Activated CD4-positive, alpha-beta memory T cell treated with anti-CD3 and anti-CD28 coated beads for 36 hours (primary cell): ENCODE measurements around the gene TMPRSS4. TPM values are rescaled to one million over a fixed set of nuclear protein-coding genes. Genes with fewer than 3 reads are reported as not detected.

ENCODE experiments used
- CTCF ChIA-PET: fragments of 350-600 bp; sonication (Branson Sonifier 250); formaldehyde crosslinking; loops from one replicate; lab custom pipeline; 2021; ENCODE audit warnings: antibody characterized with exemption, inconsistent platforms; lab: Charles Lee
- POLR2A ChIA-PET: fragments of 350-600 bp; sonication (Branson Sonifier 250); formaldehyde crosslinking; loops from one replicate; lab custom pipeline; 2021; ENCODE audit warnings: antibody characterized with exemption; lab: Charles Lee
- DNase-seq: peaks from one replicate; pipeline ENCODE4 v3.0.0-alpha.2; 2020
- H3K27ac Mint-ChIP-seq: one replicate; pipeline ENCODE4 v1.8.0; 2021; ENCODE audit warnings: mixed read lengths
- H3K27me3 Mint-ChIP-seq: one replicate; pipeline ENCODE4 v1.8.0; 2021; ENCODE audit warnings: mixed read lengths
- H3K36me3 Mint-ChIP-seq: one replicate; pipeline ENCODE4 v1.8.0; 2021; ENCODE audit warnings: mixed read lengths
- H3K4me1 Mint-ChIP-seq: one replicate; pipeline ENCODE4 v1.8.0; 2021; ENCODE audit warnings: low read depth, mixed read lengths
- H3K4me3 Mint-ChIP-seq: one replicate; pipeline ENCODE4 v1.8.0; 2021; ENCODE audit warnings: mild to moderate bottlenecking, mixed read lengths
- H3K9me3 Mint-ChIP-seq: one replicate; pipeline ENCODE4 v1.8.0; 2021; ENCODE audit warnings: mixed read lengths
- intact Hi-C: fragments of 100-400 bp; cut with micrococcal nuclease; formaldehyde crosslinking; loops from one replicate; pipeline ENCODE4 v1.15.1; 2023
- total RNA-seq, 2 experiments: library from RNA; stranded (reverse); gene quantifications; one replicate each; pipeline ENCODE4 v1.2.3, GENCODE V29; 2021

The TMPRSS4 gene, protein sequence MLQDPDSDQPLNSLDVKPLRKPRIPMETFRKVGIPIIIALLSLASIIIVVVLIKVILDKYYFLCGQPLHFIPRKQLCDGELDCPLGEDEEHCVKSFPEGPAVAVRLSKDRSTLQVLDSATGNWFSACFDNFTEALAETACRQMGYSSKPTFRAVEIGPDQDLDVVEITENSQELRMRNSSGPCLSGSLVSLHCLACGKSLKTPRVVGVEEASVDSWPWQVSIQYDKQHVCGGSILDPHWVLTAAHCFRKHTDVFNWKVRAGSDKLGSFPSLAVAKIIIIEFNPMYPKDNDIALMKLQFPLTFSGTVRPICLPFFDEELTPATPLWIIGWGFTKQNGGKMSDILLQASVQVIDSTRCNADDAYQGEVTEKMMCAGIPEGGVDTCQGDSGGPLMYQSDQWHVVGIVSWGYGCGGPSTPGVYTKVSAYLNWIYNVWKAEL
- not detected for total RNA-seq

DNA sequence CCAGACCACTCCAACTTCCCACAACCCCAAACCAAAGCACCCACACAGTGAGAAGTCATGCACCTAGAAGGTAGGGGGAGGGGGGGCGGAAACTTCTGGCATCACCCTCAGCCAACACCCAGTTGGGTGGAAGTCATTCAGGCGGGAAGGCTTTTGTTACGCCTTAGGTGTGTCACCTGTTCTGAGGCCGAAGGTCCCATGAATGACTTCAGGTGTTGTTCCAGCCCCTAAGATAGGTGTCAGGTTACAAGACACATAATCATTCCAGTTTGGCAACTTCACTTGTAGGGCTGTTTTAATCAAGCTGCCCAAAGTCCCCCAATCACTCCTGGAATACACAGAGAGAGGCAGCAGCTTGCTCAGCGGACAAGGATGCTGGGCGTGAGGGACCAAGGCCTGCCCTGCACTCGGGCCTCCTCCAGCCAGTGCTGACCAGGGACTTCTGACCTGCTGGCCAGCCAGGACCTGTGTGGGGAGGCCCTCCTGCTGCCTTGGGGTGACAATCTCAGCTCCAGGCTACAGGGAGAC, at the start of gene TMPRSS4:
Gene TMPRSS4 (plus strand): TSS at position 325 of the 528 bp plus-strand sequence. CDS start 225 bp downstream, outside the sequence.
- CTCF ChIA-PET = no interaction called here
- Mint-ChIP-seq H3K4me3 (no peak within 1 kb of the TSS), H3K9me3 (no peaks in the 10 kb centered on the region), H3K27me3 (peaks cover 7% of the 10 kb centered on the region), H3K4me1 (no peaks in the 10 kb centered on the region), H3K36me3 (no peaks in the 10 kb centered on the region), H3K27ac (no peak within 1 kb of the TSS)
- intact Hi-C loops = no loop called here
- no peak for DNase-seq
- POLR2A ChIA-PET = no interaction called here

DNA sequence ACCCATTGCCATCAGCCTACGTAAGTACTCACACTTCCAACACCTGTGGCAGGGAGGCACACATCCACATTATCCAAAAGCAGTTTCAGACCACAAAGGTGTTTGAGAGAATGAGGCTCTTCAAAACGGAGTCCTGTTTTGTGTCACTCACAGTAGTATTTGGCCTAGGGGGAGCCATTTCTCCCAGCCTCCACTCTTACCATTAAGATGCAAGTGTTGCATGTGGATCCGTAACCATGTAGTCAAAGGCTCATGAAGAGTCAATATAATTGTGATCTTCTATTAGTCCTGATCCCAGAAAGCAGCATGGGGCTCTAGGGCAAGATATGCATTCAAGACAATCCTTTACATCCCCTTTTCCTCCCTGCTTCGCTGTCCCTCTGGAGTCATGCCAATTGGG, 49.2 kb upstream of the TMPRSS4 start:
- H3K4me1 Mint-ChIP-seq = peaks cover 28% of the 10 kb centered on the region
- peaks cover 3% of the 10 kb centered on the region for H3K9me3 Mint-ChIP-seq
- CTCF ChIA-PET = interaction anchor here (1.2 kb wide), 1 partner anchor 25 kb away, joined by 4 read pairs; no protein-coding TSS in a partner anchor
- H3K4me3 Mint-ChIP-seq = no peak overlapping the region
- no peaks in the 10 kb centered on the region for H3K27me3 Mint-ChIP-seq
- H3K27ac Mint-ChIP-seq = no peak overlapping the region
- intact Hi-C loops = no loop called here
- POLR2A ChIA-PET = no interaction called here
- DNase-seq = no peak
- no peaks in the 10 kb centered on the region for H3K36me3 Mint-ChIP-seq

DNA sequence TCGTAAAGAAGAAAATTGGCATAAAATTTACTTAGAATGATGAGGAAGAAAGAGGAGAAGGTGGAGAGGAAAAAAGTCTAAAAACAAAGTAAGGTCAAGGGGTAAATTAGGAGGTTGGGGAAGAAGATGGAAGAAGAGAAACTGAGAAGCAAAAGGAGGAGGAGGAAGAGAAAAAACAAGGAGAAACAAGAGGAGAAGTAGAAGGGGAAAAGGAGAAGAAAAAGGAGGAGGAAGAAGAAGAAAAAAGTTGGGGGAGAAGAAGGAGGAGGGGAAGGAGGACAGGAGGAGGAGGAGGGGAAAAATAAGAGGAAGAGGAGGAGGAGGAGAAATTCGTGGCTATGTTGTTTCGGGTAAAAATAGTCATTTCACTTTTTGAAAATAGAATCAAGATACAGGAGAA, 48.3 kb upstream of the TMPRSS4 start:
- ChIA-PET CTCF (interaction anchor here (0.6 to 1.7 kb wide), 3 partner anchors 11 to 26 kb away, joined by 3 to 5 read pairs (median 4); no protein-coding TSS in a partner anchor), POLR2A (interaction anchor here (1.0 kb wide), 1 partner anchor 27 kb away, joined by 5 read pairs; no protein-coding TSS in a partner anchor)
- intact Hi-C loops = loop anchor here (1.0 kb wide), 2 partner anchors 11 to 18 kb away; no protein-coding TSS in a partner anchor
- Mint-ChIP-seq H3K4me1 (peaks cover 37% of the 10 kb centered on the region), H3K27ac (no peak overlapping the region), H3K27me3 (no peaks in the 10 kb centered on the region), H3K9me3 (peaks cover 3% of the 10 kb centered on the region), H3K4me3 (no peak overlapping the region), H3K36me3 (no peaks in the 10 kb centered on the region)
- no peak for DNase-seq

DNA sequence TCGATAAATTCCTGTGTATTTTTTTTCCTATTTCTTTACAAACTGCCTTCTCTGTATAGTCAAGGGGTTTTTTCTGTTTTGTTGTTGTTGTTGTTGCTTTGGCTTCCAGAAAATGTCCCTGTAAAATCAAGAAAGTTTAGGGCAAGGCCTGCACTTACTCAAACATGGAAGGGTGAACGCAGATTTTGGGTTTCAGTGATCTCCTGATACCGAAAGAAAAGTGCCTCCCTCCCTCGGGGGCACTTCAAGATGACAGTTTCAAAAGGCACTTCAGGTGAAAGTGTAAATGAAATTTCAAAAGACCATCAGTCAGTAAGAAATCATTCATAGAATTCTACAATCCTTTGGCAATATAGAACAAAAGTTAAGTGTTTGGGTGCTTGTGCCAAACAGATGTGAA, 43.4 kb upstream of the TMPRSS4 start:
- Mint-ChIP-seq H3K9me3 (no peaks in the 10 kb centered on the region), H3K4me3 (no peak overlapping the region), H3K27ac (peak overlapping the region; percentile 72), H3K27me3 (no peaks in the 10 kb centered on the region), H3K36me3 (no peaks in the 10 kb centered on the region), H3K4me1 (peaks cover 33% of the 10 kb centered on the region)
- peak; percentile 49 for DNase-seq
- intact Hi-C loops = loop anchor here (1.0 kb wide), 2 partner anchors 13 to 31 kb away; no protein-coding TSS in a partner anchor
- ChIA-PET POLR2A (interaction anchor here (3.4 kb wide), 1 partner anchor 31 kb away, joined by 17 read pairs; no protein-coding TSS in a partner anchor), CTCF (interaction anchor here (1.0 to 1.3 kb wide), 2 partner anchors 12 to 19 kb away, joined by 3 to 4 read pairs; no protein-coding TSS in a partner anchor)

DNA sequence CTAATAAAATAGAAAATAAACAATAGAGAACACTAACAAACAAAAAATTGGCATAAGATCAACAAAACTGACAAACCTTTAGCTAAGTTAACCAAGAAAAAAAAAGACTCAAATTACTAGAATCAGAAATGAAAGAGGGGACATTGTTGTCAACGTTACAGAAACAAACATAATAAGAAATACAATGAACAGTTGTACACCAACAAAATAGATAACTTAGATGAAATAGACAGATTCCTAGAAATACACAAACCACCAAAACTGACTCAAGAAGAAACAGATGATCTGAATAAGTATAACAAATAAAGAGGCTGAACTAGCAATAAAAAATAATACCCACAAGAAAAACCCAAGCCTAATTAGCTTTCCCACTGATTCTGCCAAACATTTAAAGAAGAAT, 34.7 kb upstream of the TMPRSS4 start:
- ChIA-PET POLR2A (interaction anchor here (0.7 to 1.6 kb wide), 4 partner anchors 28 to 55 kb away, joined by 3 to 5 read pairs (median 4); no protein-coding TSS in a partner anchor), CTCF (interaction anchor here (0.6 to 3.1 kb wide), 4 partner anchors 9 to 97 kb away, joined by 3 to 12 read pairs (median 6); no protein-coding TSS in a partner anchor)
- peak overlapping the region; percentile 74 for H3K27ac Mint-ChIP-seq
- intact Hi-C loops = no loop called here
- no peaks in the 10 kb centered on the region for H3K36me3 Mint-ChIP-seq
- DNase-seq = no peak
- H3K9me3 Mint-ChIP-seq = no peaks in the 10 kb centered on the region
- H3K4me1 Mint-ChIP-seq = peaks cover 70% of the 10 kb centered on the region
- no peak overlapping the region for H3K4me3 Mint-ChIP-seq
- no peaks in the 10 kb centered on the region for H3K27me3 Mint-ChIP-seq

DNA sequence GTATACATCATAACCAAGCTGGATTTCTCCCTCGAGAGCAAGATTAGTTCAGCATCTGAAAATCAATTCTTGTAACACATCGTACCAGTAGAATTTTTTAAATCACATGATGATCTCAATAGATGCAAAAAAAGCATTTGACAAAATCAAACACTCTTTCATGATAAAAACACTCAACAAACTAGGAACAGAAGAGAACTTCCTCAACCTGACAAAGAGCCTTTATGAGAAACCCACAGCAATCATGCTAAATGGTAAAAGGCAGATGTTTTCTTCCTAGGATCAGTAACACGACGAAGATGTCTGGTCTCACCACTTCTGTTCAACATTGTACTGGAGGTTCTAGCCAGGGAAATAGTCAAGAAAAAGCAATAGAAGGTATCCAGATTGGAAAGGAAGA, 34.1 kb upstream of the TMPRSS4 start:
- ChIA-PET CTCF (interaction anchor here (1.3 to 3.1 kb wide), 2 partner anchors 10 to 96 kb away, joined by 10 to 12 read pairs; no protein-coding TSS in a partner anchor), POLR2A (interaction anchor here (1.3 to 1.6 kb wide), 2 partner anchors 28 to 40 kb away, joined by 3 to 5 read pairs; no protein-coding TSS in a partner anchor)
- Mint-ChIP-seq H3K4me3 (peak overlapping the region; percentile 11), H3K36me3 (no peaks in the 10 kb centered on the region), H3K9me3 (no peaks in the 10 kb centered on the region), H3K27me3 (no peaks in the 10 kb centered on the region), H3K27ac (peak overlapping the region; percentile 74), H3K4me1 (peaks cover 74% of the 10 kb centered on the region)
- DNase-seq = no peak
- intact Hi-C loops = no loop called here

DNA sequence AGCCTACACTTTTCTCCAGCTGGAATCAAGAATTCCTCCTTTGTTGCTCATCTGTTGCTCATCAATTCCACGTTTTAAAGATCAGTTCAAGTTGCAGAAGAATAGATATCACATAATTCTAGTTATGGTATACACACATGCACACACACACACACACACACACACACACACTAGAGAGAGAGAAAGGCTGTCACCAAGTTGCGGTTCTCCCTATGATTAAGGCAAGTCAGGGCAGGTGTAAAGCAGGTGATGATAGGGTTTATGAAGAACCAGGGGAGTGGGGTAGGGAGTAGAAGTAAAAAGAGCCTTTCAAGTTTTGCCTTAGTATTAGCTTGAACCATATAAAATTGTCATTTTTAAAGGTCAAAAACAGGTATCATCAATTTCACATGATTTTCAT, 31.7 kb upstream of the TMPRSS4 start:
- ChIA-PET CTCF (interaction anchor here (0.9 to 4.8 kb wide), 5 partner anchors 23 to 228 kb away, joined by 3 to 36 read pairs (median 18); no protein-coding TSS in a partner anchor), POLR2A (interaction anchor here (0.7 to 5.4 kb wide), 7 partner anchors 37 to 98 kb away, joined by 3 to 77 read pairs (median 4); partner anchors contain the start of gene IL10RA)
- no peaks in the 10 kb centered on the region for H3K36me3 Mint-ChIP-seq
- H3K4me1 Mint-ChIP-seq = peaks cover 82% of the 10 kb centered on the region
- H3K9me3 Mint-ChIP-seq = no peaks in the 10 kb centered on the region
- no peak overlapping the region for H3K4me3 Mint-ChIP-seq
- intact Hi-C loops = no loop called here
- peak overlapping the region; percentile 91 for H3K27ac Mint-ChIP-seq
- H3K27me3 Mint-ChIP-seq = no peaks in the 10 kb centered on the region
- peak; percentile 31 for DNase-seq

DNA sequence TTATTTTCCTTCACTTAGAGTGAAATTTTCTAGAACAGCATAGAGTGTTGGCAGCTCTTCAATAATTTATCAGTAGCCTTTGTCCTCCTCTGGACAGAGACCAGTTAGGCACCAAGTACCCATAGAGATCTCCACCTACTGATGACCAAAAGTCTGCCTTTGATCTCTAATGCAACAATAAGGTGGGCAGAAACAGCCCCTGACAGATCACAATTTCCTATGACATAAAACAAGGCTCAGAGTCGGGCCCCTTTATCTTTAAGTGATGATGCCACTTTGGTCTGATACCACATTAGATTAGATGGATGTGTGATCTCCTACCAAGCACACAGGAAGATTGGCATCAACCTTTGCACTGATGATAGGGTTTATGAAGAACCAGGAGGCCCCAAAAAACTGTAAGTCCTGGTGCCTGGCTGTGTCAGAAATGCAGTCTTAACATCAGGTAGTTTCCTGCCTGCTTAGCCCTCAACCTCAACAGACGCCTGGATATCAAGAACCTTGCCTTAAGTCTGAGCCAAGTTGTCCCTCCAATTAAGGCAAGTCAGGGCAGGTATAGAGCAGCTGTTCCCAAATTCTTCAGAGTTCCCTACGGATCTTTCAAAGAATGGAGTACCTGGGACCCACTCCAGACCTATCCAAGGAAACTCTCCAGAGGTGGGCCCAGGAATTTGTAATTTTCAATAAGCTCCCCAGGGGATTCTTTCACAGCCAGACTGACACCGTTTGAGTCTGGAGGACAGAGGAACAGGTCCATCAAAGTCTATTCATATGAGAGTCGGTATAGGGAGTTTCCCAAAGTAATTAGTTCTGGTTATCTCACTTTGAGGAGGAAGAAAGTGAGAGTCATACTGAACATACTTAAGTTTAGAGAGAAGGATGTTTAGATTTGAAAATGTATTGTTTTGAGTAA, 30.6 kb upstream of the TMPRSS4 start:
- intact Hi-C loops = loop anchor here (1.0 kb wide), 5 partner anchors 13 to 59 kb away; no protein-coding TSS in a partner anchor
- Mint-ChIP-seq H3K4me1 (peaks cover 91% of the 10 kb centered on the region), H3K9me3 (no peaks in the 10 kb centered on the region), H3K27ac (peak overlapping the region; percentile 91), H3K36me3 (no peaks in the 10 kb centered on the region), H3K27me3 (no peaks in the 10 kb centered on the region), H3K4me3 (peak overlapping the region; percentile 28)
- ChIA-PET CTCF (interaction anchor here (0.9 to 4.8 kb wide), 5 partner anchors 24 to 229 kb away, joined by 3 to 36 read pairs (median 18); no protein-coding TSS in a partner anchor), POLR2A (interaction anchor here (0.7 to 5.4 kb wide), 10 partner anchors 38 to 99 kb away, joined by 3 to 77 read pairs (median 4); partner anchors contain the start of gene IL10RA)
- peak; percentile 58 for DNase-seq

DNA sequence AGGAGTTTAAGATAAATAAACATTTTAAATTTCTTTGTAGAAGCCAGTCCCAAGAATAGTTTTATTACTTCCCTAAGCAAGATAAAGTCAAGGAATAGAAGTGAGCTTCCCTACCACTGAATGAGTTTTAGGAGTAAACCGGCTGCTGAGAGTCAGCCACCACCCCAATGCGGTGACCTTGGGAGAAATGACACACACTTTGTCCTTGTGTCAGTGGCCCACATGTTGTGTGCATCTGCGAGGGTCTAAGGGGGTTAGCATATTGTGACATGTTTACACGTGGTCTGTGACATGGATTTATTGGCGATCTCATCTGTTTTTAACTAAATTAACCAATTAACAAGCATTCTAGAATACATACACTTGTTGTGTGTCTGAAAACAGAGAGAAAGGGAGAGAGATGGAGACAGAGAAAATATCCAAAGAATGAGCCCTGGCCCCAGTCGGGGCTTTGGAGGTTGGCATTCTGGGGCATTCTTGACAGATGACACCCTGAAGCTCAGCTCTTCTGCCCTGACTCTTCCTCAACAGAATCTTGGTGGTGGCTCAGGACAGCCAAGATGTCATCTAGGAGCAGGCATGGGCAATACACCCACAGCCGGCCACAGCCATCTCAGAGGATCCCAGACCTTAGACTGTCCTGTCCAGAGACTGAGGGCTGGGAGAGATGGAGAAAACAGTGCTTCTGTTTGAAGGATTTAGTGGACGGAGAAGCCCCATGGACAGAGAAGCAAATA, 29.7 kb upstream of the TMPRSS4 start:
- intact Hi-C loops = loop anchor here (1.0 kb wide), 5 partner anchors 14 to 60 kb away; no protein-coding TSS in a partner anchor
- ChIA-PET POLR2A (interaction anchor here (1.0 to 5.4 kb wide), 5 partner anchors 40 to 67 kb away, joined by 3 to 77 read pairs (median 11); partner anchors contain the start of gene IL10RA), CTCF (interaction anchor here (1.0 to 4.8 kb wide), 7 partner anchors 46 to 240 kb away, joined by 3 to 36 read pairs (median 11); no protein-coding TSS in a partner anchor)
- Mint-ChIP-seq H3K9me3 (no peaks in the 10 kb centered on the region), H3K27ac (peak overlapping the region; percentile 91), H3K36me3 (no peaks in the 10 kb centered on the region), H3K27me3 (no peaks in the 10 kb centered on the region), H3K4me3 (no peak overlapping the region), H3K4me1 (peaks cover 91% of the 10 kb centered on the region)
- peak; percentile 57 for DNase-seq

DNA sequence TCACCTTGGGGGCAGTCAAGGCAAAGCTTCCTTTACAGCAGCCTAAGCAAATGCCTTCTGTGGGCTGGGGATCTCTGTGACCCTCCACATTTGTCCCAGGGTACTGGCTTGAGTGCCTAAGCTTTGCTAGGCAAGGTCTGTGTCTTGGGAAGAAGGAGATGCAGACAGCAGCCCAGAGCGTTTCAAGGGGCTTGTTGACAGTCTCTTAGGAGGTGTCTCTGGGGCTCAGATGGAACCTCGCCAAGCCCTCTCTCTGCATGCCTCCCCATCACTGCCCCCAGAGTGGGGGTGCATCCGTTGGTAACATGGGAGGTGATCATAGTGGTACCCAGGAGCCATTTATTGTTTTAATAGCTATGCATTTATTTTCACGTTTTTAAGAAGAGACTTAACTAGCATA, 29.1 kb upstream of the TMPRSS4 start:
- CTCF ChIA-PET = interaction anchor here (1.0 to 4.8 kb wide), 7 partner anchors 47 to 241 kb away, joined by 3 to 36 read pairs (median 11); no protein-coding TSS in a partner anchor
- POLR2A ChIA-PET = interaction anchor here (0.7 to 5.4 kb wide), 3 partner anchors 46 to 101 kb away, joined by 4 to 77 read pairs (median 11); partner anchors contain the start of gene IL10RA
- H3K27me3 Mint-ChIP-seq = no peaks in the 10 kb centered on the region
- H3K4me1 Mint-ChIP-seq = peaks cover 91% of the 10 kb centered on the region
- no peaks in the 10 kb centered on the region for H3K36me3 Mint-ChIP-seq
- H3K9me3 Mint-ChIP-seq = no peaks in the 10 kb centered on the region
- DNase-seq = no peak
- H3K27ac Mint-ChIP-seq = peak overlapping the region; percentile 91
- H3K4me3 Mint-ChIP-seq = no peak overlapping the region
- intact Hi-C loops = no loop called here
